ENCODE measurements around the gene EPS8L2.

The EPS8L2 gene

DNA sequence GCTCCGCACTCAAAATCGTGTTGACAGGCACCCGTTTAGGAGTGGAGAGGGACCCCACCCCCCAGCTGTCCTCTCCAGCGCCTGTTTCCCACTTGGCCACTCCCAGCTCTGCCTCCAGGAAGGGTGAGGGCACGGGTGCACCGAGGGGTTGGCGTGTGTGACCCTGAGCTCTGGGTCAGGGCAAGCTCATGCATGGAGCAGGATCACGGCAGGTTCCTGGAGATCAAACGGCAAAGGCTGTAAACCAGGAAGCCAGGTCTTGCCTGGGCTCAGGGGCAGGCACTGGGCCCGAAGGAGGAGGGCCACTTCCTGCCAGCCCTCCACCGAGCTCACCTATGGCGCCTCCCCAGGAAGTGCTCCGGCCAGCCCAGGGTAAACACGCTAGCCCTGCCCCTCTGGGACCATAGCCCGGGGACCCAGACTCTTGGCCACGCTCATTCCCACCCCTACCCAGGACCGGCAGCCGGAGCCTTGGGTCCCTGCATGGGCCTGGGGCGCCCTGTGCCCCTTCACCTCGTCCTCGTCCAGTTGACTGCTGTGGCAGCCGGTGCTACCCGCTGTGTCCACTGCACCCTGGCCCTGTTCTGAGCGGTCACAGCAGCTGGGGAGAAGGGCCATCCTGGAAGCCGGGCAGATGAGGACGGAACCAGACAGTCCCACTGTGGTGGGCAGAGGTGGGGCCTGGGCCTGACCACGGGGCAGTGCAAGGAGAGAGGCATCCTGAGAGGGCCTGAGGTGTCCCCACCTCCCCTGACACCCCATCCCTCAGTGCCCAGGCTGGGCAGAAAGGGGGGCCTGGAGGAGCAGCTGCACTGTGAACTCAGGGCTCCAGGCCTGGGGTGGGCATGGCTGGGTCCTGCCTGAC, 1.0 kb upstream of the EPS8L2 start:
- DNase-seq, result no peak

DNA sequence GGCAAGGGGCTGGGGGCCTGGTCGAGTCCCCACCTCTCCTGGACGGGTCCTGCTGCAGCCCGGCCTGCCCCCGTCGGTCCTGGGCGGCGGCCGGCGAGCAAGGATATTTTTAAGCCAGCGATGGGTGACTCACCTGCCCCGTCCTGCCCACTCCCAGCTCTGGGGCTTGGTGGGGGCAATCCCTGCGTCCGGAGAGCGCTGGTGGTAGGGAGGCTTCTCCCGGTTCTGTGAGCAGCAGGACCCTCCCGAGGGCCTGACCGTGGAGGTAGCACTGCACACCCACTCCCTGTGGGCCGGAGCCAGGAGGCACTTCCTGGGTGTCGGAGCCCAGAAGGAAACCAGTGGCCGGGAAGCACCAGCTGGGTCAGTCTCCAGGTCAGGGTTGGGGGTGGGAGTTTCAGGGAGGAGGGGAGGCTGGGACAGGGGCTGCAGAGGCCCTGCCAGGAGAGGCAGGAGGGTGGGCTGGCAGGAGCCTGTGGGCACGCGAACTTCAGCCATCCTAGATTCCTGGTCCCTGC, 467 bp downstream of the EPS8L2 start:
- no peak for DNase-seq

DNA sequence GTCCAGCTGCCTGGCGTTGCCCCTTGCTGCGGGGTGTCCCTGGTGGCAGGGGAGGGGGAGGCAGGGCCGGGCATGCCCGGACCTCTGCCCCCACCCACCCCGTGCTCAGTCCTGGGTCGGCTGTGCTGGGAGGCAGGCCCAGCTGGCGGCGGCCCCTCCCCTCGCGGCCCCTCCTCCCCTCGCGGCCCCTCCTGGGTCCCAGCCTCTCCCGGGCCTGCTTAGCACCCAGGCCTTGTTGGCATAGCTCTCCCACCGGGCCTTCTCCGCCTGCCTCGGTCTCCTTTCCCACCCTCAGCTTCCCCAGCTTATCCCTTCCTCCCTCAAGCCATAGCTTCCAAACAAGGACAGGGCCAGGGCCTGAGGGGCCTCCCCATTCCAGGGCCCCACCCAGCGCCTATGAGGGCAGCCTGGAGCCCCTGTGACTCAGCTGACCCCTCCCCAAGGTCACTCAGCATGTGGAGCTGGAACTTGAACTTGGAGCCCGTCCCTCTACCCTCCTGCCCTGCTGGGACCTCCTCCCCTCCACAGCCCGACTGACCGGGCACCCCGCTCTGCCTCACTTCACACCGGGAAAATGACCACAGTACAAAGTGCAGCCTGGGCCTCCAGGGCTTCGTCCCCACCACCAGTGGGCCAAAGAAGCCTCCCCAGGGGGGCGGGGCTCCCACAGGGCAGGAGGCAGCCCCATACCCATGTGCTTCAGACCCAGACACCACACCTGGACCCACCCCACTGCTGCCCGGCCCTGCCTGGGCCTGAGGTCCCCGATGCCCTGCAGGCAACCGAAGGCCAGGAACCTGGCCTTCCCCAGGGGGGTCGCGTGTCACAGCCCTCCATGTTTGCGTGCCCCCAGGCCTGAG, 1.2 kb downstream of the EPS8L2 start:
- no peak for DNase-seq

DNA sequence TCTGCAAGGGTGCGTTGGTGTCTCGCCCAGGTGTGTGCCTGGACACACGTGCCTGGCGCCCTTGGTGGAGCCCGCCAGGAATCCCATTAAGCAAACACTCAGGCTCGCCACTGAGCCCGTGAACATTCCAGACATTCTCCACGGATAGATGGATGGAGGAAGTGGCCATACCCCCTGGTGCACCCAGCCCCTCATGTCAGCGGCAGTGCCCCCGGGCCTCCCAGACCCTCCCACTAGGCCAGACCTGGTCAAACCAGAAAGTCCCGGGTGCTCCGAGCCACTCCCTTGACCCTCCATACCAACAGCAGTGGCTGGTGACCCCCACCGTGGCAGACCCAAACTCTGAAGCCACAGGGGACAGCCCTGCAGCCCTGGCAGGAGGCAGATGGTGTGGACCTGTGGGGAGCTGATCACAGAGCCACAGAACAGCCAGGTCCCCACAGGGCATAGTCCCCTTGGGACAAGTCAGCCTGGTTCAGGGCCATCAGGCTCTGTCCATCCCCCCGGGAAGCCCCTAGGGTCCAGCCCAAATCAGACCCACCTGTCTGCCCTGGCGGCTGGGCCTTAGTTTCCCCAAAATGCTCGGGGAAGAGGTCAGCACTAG, 1.9 kb downstream of the EPS8L2 start:
- DNase-seq, result no peak

DNA sequence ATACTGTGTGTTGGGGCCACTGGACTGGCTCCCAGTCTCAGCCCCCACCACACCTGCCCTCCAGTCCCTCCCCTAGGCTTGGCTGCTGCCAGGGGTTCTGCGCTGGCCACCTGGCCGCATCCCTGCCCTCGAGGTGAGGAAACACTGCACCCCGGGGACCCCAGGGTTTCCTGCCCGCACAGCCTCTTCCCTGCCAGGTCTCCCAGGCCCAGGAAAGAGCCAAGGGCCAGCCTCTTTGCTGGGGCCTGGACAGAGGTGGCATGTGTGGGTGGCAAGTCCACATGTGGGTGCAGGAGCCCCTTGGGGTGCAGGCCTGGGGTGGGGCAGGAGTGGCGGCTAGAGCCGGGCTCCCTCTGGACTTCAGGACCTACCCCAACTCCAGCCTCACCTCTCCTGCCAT, 2.5 kb downstream of the EPS8L2 start:
- DNase-seq, result no peak

DNA sequence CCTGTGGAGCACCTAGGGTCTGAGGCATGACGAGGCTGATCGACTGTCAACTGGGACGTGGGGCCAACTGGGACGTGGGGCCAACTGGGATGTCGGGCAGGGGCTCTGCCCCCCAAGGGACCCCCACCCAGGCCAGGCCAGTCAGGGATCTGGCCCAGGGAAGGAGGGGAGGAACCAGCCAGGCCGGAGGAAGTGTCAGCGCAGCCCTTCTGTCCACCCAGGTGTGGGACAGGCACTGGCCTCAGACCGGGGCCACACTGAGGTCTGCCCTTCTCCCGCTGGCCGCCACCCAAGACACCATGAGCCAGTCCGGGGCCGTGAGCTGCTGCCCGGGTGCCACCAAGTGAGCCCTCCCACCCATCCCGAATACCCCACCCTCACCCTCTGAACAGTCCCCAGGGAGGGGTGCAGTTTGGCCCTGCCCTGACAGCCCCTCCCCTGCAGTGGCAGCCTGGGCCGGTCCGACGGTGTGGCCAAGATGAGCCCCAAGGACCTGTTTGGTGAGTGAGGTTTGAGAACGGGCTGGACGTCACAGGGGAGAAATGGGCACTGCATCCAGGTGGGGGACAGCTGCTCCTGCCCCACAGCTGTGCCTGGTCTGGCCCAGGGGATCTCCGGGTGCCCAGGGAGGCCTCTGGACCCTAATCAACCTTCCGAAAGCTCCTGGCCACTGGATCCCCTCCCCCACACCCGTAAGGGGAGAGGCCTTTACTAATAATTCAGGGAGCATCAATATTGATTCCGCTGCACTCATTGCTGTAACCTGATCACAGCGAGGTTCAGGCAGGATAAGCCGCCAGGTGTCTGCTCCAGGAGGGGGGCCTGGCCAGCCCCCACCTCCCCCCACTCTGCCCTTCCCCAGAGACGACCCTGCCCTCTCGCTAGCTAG, 3.3 kb downstream of the EPS8L2 start:
- no peak for DNase-seq

DNA sequence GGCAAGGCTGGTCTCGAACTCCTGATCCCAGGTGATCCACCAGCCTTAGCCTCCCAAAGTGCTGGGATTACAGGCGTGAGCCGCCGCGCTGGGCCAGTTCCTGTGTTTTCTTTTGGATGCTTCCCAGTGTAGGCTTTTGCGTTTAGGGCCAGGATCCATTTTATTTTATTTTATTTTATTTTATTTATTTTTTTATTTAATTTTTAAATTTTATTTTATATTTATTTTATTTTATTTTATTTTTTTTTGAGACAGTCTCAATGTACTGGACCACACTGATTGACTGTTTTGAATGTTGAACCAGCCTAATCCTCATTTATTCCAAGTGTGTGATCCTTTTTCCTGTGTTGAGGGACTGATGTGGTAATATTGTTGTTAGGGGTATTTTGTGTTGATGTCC, 8.4 kb downstream of the EPS8L2 start:
- no peak for DNase-seq

DNA sequence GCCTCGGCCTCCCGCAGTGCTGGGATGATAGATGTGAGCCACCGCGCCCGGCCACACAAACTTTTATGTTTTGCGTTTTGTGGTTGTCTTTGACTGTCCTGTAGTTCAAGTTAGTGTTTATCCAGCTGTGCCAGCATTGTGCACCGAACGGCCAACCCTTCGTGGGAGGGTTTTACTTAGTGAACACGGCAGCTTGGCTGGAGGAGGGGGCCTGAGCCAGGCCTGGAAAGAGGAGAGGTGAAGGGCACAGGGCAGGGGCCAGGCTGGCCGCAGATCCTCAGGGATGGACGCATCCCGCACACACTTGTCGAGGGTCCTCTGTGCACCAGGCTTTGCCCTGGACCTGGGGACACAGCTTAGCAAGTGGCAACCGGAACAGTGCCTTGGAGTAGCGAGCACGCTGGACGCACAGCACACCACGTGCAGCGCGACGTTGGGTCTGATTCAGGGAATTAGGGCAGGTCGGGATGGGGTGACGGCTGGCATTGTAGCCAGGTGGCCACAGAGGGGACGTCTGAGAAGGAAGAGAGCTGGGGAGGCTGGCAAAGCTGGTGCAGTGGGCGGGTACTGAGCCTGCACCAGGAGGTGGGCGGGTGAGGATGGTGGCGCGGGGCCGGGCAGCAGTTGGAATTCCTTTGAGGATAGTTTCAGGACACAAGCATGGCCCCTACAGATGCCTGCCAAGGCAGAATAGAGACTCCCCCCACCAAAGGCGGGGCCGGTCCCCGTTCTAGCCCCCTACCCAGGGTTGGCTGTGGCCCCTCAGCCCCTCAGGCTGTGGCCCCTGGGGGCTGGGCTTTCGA, 13.4 kb downstream of the EPS8L2 start:
- no peak for DNase-seq

DNA sequence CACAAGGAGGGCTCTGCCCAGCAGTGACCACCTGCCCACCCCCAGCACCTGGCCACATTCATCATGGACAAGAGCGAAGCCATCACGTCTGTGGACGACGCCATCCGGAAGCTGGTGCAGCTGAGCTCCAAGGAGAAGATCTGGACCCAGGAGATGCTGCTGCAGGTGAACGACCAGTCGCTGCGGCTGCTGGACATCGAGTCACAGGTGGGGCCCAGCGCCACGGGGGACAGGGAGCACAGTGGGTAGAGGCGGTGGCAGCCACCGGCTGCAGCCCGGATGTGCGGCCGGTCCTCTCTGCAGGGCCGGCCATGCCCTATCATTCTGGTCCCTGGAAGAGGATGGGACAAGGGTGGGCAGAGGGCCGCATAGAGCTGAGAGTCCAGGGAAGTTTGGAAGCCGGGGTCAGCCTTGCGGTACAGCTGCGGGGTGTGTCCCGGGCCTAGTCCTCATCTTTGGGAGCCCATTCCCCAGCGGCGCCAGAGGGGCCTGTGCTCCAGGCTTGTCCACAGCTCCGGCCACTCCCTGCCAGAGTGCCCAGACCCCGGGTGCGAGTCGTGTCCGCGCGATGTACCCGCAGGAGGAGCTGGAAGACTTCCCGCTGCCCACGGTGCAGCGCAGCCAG, 14.1 kb downstream of the EPS8L2 start:
- no peak for DNase-seq

DNA sequence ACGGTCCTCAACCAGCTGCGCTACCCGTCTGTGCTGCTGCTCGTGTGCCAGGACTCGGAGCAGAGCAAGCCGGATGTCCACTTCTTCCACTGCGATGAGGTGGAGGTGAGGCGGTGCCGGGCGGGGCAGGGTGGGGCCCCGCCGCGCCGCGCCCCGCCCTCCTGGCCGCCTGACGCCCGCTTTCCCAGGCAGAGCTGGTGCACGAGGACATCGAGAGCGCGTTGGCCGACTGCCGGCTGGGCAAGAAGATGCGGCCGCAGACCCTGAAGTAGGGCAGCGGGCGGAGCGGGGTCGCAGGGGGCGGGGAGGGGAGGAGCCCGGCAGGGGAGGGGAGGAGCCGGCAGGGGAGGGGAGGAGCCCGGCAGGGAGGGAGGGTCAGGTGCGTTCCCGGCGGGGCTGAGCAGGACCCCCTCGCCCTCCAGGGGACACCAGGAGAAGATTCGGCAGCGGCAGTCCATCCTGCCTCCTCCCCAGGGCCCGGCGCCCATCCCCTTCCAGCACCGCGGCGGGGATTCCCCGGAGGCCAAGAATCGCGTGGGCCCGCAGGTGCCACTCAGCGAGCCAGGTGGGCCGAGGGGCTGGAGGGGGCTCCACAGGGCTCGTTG, 14.7 kb downstream of the EPS8L2 start:
- DNase-seq, result no peak

DNA sequence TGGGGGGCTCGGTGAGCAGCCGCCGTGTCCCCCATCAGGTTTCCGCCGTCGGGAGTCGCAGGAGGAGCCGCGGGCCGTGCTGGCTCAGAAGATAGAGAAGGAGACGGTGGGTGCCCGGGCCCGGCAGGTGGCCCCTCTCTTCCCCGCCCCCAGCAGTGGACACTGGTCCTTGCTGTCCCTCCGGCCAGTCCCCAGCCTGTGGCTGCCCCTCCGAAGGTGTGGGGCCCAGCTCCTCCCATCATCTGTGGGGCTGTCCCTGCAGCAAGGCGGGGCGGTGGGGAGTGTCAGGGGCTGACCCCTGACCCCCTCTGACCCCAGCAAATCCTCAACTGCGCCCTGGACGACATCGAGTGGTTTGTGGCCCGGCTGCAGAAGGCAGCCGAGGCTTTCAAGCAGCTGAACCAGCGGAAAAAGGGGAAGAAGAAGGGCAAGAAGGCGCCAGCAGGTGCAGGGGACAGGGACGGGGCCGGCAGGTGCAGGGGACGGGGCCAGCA, 15.3 kb downstream of the EPS8L2 start:
- no peak for DNase-seq

DNA sequence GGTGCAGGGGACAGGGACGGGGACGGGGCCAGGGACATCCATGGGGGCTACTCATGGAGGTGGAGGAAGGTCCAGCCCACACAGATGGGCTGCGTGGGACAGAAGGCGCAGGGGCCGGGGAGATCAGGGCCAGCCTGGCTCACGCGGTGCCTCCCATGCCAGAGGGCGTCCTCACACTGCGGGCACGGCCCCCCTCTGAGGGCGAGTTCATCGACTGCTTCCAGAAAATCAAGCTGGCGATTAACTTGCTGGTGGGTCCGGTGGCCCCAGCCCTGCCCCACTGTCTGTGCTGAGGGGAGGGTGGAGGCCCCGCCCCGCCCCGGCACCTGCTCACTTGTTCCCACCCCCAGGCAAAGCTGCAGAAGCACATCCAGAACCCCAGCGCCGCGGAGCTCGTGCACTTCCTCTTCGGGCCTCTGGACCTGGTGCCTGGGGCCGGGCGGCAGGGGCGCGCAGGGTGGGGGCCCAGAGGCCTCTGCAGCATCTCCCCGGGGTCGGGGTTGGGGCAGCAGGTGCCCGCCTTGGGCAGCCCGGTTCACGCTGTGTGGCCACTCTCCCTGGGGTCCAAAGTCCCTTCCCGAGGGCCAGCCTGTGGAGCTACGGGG, 15.8 kb downstream of the EPS8L2 start:
- no peak for DNase-seq

DNA sequence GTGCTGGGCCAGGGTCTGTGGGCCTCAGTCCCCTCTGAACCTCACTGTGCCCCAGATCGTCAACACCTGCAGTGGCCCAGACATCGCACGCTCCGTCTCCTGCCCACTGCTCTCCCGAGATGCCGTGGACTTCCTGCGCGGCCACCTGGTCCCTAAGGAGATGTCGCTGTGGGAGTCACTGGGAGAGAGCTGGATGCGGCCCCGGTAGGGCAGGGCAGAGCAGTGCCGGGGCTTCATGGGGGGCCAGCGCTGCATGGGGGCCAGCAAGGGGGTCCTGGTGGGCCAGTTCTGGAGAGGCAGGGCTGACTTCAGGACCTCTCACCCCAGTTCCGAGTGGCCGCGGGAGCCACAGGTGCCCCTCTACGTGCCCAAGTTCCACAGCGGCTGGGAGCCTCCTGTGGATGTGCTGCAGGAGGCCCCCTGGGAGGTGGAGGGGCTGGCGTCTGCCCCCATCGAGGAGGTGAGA, 16.3 kb downstream of the EPS8L2 start:
- no peak for DNase-seq

DNA sequence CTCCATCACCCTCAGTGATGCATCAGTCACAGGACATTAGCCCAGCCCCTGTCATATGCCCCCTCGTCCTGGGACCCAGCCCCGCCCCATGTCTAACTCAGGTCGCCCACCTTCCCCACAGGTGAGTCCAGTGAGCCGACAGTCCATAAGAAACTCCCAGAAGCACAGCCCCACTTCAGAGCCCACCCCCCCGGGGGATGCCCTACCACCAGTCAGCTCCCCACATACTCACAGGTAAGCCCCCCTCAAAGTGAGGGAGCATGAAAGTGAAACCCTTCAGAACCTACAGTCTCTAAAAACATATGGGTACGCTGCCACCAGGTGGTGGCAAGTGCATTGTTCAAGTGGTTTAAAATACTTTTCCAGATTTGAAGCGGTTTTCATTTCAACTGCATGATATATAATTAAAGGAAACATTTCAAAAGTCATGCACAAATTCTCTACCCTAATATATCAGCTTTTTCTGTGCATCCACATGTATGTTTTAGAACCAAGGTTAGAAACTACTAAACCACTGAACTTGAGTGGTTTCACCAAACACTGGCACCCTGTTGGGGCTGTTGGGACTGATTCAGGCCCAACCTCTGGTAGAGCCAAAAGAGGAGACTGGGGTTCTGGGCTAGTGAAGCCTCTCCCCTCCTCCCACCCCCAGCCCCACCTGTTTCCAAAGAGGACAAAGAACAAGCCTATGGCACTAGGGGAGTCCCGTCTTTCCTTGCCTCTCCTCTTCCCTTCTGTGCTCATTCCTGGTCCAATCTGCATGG, 17.3 kb downstream of the EPS8L2 start:
- peak; percentile 0 for DNase-seq

DNA sequence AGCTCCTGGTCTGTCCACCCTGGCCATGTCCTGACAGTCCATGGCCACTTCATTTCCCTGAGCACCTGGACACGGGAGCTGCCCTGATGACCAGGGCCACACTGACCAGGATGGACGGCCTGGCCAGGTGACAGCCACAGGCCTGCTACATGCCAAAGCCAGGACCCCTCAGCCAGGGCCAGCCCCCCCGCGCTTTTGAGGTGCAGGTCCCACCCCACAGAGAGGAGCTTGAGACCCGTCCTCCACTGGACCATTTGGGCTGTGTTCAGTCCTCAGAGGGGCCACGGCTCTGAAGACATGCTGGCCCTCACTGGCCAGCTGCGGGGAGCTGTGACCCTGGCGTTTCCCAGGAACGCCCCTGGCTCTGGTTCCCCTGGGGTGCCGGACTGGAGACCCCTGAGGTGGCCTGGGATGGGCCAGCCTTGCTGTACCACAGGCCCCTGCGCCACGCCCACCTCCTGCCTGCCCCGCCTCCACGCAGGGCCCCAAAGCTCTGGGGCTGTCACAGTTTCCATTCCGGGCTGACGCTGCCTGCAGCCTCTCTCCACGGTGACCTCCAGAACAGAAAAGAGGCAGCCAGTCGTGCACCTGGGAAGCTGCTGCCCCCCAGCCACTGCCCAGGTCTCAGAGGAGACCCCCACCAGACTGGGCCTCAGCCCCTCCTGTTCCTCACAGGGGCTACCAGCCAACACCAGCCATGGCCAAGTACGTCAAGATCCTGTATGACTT, 18.2 kb downstream of the EPS8L2 start:
- DNase-seq, result no peak

DNA sequence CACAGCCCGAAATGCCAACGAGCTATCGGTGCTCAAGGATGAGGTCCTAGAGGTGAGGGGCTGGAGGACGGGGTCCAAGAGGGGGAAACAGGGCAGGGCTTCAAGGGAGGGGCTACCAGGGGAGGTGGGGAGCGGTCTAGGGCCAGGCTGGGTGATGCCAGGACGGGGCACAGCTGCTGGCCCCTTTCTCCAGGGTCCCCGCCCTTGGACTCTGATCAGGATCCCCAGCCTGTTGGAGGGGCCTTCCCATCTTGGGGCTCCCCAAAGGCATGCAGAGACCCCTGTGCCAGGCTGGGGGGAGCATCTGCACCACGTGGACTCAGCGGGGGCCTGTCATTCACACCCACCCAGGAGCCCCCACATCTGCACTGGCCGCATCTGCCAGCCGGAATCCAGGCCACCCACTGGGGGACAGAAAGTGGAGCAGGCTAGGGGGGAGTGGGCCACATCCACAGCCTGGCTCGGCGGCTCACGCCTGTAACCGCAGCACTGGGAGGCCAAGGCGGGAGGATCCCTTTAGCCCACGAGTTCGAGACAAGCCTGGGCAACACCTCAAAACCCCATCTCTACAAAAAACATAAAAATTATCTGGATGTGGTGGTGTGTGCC, 18.9 kb downstream of the EPS8L2 start:
- DNase-seq, result no peak

DNA sequence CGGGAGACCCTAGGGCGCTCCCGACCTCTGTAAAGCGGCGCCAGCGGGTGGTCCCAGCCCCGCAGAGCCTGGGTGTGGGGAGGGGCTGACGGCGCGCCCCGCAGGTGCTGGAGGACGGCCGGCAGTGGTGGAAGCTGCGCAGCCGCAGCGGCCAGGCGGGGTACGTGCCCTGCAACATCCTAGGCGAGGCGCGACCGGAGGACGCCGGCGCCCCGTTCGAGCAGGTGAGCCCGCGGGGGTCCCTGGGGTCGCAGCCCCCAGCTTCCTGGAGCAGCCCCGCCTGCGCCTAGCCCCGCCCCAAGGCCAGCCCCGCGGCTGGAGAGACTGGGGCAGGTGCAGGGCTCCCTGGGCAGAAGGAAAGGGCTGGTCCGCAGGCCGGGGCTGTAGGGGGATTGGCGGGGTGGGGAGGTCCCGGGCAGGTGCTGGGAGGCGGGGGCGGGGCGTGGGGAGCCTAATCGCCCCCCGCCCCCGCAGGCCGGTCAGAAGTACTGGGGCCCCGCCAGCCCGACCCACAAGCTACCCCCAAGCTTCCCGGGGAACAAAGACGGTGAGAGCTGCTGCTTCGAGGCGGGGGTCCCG, 19.7 kb downstream of the EPS8L2 start:
- peak; percentile 1 for DNase-seq
